ENCODE results near the gene LUZP4. TPM values are rescaled to one million over a fixed set of nuclear protein-coding genes. Genes with fewer than 3 reads are reported as not detected.
"Not testable (repeated sequence)": the region's sequence is repeated elsewhere in the genome, so short reads cannot be mapped to it uniquely, and the experiment has no call there.

The LUZP4 gene
- total and polyA plus RNA-seq, 9 donors, result not detected

- no CpG with 5 or more reads among the region's 1 CpG for WGBS (ENCODE audit: insufficient coverage)
- Histone ChIP-seq H3K27ac (ENCODE audit: low read length) (no peak overlapping the region), H3K27me3 (ENCODE audit: control insufficient read depth, insufficient read depth, low read length) (peaks cover 5% of the 10 kb centered on the region), H3K4me3 (ENCODE audit: low read length) (no peak overlapping the region), H3K9me3 (replicated peaks; ENCODE audit: control insufficient read depth, low read depth, low read length) (no peaks in the 10 kb centered on the region), H3K4me1 (ENCODE audit: control insufficient read depth, insufficient read depth, low read length) (no peaks in the 10 kb centered on the region), H3K36me3 (ENCODE audit: control insufficient read depth, insufficient read depth, low read length) (no peaks in the 10 kb centered on the region)
- no peak for DNase-seq
Observed at GRCh38 chrX:115269051-115269683, 20.3 kb upstream of the LUZP4 start.

GRCh38 chrX:115284877-115285276 lies 4.6 kb upstream of the LUZP4 start:
- H3K27me3 ChIP-seq (ENCODE audit: control insufficient read depth, insufficient read depth, low read length), result peaks cover 20% of the 10 kb centered on the region
- peak; percentile 1 for DNase-seq
- H3K4me3 ChIP-seq (ENCODE audit: low read length), result no peak overlapping the region
- H3K9me3 ChIP-seq (replicated peaks; ENCODE audit: control insufficient read depth, low read depth, low read length), result peaks cover 4% of the 10 kb centered on the region
- no peaks in the 10 kb centered on the region for H3K4me1 ChIP-seq (ENCODE audit: control insufficient read depth, insufficient read depth, low read length)
- no CpG with 5 or more reads among the region's 4 CpGs for WGBS (ENCODE audit: insufficient coverage)
- no peaks in the 10 kb centered on the region for H3K36me3 ChIP-seq (ENCODE audit: control insufficient read depth, insufficient read depth, low read length)
- no peak overlapping the region for H3K27ac ChIP-seq (ENCODE audit: low read length)

GRCh38 chrX:115297189-115297588 lies 7.7 kb downstream of the LUZP4 start:
- no peaks in the 10 kb centered on the region for H3K36me3 ChIP-seq (ENCODE audit: control insufficient read depth, insufficient read depth, low read length)
- H3K4me1 ChIP-seq (ENCODE audit: control insufficient read depth, insufficient read depth, low read length), result no peaks in the 10 kb centered on the region
- WGBS (ENCODE audit: insufficient coverage), result no CpG with 5 or more reads among the region's 1 CpG
- H3K9me3 ChIP-seq (replicated peaks; ENCODE audit: control insufficient read depth, low read depth, low read length), result no peaks in the 10 kb centered on the region
- no peak for DNase-seq
- no peak overlapping the region for H3K27ac ChIP-seq (ENCODE audit: low read length)
- peaks cover 29% of the 10 kb centered on the region for H3K27me3 ChIP-seq (ENCODE audit: control insufficient read depth, insufficient read depth, low read length)
- H3K4me3 ChIP-seq (ENCODE audit: low read length), result no peak overlapping the region

- no CpG with 5 or more reads among the region's 1 CpG for WGBS (ENCODE audit: insufficient coverage)
- no peak overlapping the region for H3K27ac ChIP-seq (ENCODE audit: low read length)
- H3K27me3 ChIP-seq (ENCODE audit: control insufficient read depth, insufficient read depth, low read length), result peaks cover 18% of the 10 kb centered on the region
- DNase-seq, result no peak
- no peaks in the 10 kb centered on the region for H3K4me1 ChIP-seq (ENCODE audit: control insufficient read depth, insufficient read depth, low read length)
- H3K36me3 ChIP-seq (ENCODE audit: control insufficient read depth, insufficient read depth, low read length), result no peaks in the 10 kb centered on the region
- H3K9me3 ChIP-seq (replicated peaks; ENCODE audit: control insufficient read depth, low read depth, low read length), result no peaks in the 10 kb centered on the region
- no peak overlapping the region for H3K4me3 ChIP-seq (ENCODE audit: low read length)
Observed at GRCh38 chrX:115311139-115311538, 21.6 kb downstream of the LUZP4 start.

- no peaks in the 10 kb centered on the region for H3K9me3 ChIP-seq (replicated peaks; ENCODE audit: control insufficient read depth, low read depth, low read length)
- H3K4me3 ChIP-seq (ENCODE audit: low read length), result no peak overlapping the region
- WGBS (ENCODE audit: insufficient coverage), result 15% methylated on average over 18 of the region's 19 CpGs
- no peaks in the 10 kb centered on the region for H3K36me3 ChIP-seq (ENCODE audit: control insufficient read depth, insufficient read depth, low read length)
- no peak overlapping the region for H3K27ac ChIP-seq (ENCODE audit: low read length)
- no peak for DNase-seq
- no peaks in the 10 kb centered on the region for H3K4me1 ChIP-seq (ENCODE audit: control insufficient read depth, insufficient read depth, low read length)
- H3K27me3 ChIP-seq (ENCODE audit: control insufficient read depth, insufficient read depth, low read length), result peaks cover 14% of the 10 kb centered on the region
Observed at GRCh38 chrX:115311601-115312001, 22.1 kb downstream of the LUZP4 start.

- 55% methylated on average over 2 of the region's 5 CpGs for WGBS (ENCODE audit: insufficient coverage)
- H3K4me3 ChIP-seq (ENCODE audit: low read length), result no peak overlapping the region
- H3K27ac ChIP-seq (ENCODE audit: low read length), result no peak overlapping the region
- H3K27me3 ChIP-seq (ENCODE audit: control insufficient read depth, insufficient read depth, low read length), result peaks cover 12% of the 10 kb centered on the region
- DNase-seq, result no peak
- H3K9me3 ChIP-seq (replicated peaks; ENCODE audit: control insufficient read depth, low read depth, low read length), result no peaks in the 10 kb centered on the region
- no peaks in the 10 kb centered on the region for H3K4me1 ChIP-seq (ENCODE audit: control insufficient read depth, insufficient read depth, low read length)
- H3K36me3 ChIP-seq (ENCODE audit: control insufficient read depth, insufficient read depth, low read length), result no peaks in the 10 kb centered on the region
Observed at GRCh38 chrX:115318139-115318538, 28.6 kb downstream of the LUZP4 start.

GRCh38 chrX:115322375-115322774 lies 32.9 kb downstream of the LUZP4 start:
- Histone ChIP-seq H3K4me1 (ENCODE audit: control insufficient read depth, insufficient read depth, low read length) (peaks cover 2% of the 10 kb centered on the region), H3K9me3 (replicated peaks; ENCODE audit: control insufficient read depth, low read depth, low read length) (no peaks in the 10 kb centered on the region), H3K4me3 (ENCODE audit: low read length) (no peak overlapping the region), H3K36me3 (ENCODE audit: control insufficient read depth, insufficient read depth, low read length) (no peaks in the 10 kb centered on the region), H3K27me3 (ENCODE audit: control insufficient read depth, insufficient read depth, low read length) (peaks cover 19% of the 10 kb centered on the region), H3K27ac (ENCODE audit: low read length) (no peak overlapping the region)
- DNase-seq, result no peak

- peak; percentile 65 for DNase-seq
- H3K4me1 ChIP-seq (ENCODE audit: control insufficient read depth, insufficient read depth, low read length), result peaks cover 2% of the 10 kb centered on the region
- WGBS (ENCODE audit: insufficient coverage), result no CpG with 5 or more reads among the region's 3 CpGs
- no peak overlapping the region for H3K27ac ChIP-seq (ENCODE audit: low read length)
- no peaks in the 10 kb centered on the region for H3K9me3 ChIP-seq (replicated peaks; ENCODE audit: control insufficient read depth, low read depth, low read length)
- H3K27me3 ChIP-seq (ENCODE audit: control insufficient read depth, insufficient read depth, low read length), result peaks cover 19% of the 10 kb centered on the region
- no peaks in the 10 kb centered on the region for H3K36me3 ChIP-seq (ENCODE audit: control insufficient read depth, insufficient read depth, low read length)
- no peak overlapping the region for H3K4me3 ChIP-seq (ENCODE audit: low read length)
Observed at GRCh38 chrX:115324194-115324593, 34.7 kb downstream of the LUZP4 start.

GRCh38 chrX:115329282-115329681 lies 39.8 kb downstream of the LUZP4 start:
- 35% methylated on average over 2 of the region's 4 CpGs for WGBS (ENCODE audit: insufficient coverage)
- not testable (repeated sequence) for H3K4me3 ChIP-seq (ENCODE audit: low read length); H3K36me3 ChIP-seq (ENCODE audit: control insufficient read depth, insufficient read depth, low read length); DNase-seq; H3K4me1 ChIP-seq (ENCODE audit: control insufficient read depth, insufficient read depth, low read length); H3K9me3 ChIP-seq (replicated peaks; ENCODE audit: control insufficient read depth, low read depth, low read length); H3K27ac ChIP-seq (ENCODE audit: low read length)
- H3K27me3 ChIP-seq (ENCODE audit: control insufficient read depth, insufficient read depth, low read length), result peaks cover 17% of the 10 kb centered on the region

GRCh38 chrX:115330498-115331168 lies 41.1 kb downstream of the LUZP4 start:
- peak; percentile 88 for DNase-seq
- 10% methylated on average over 9 of the region's 18 CpGs for WGBS (ENCODE audit: insufficient coverage)
- H3K27ac ChIP-seq (ENCODE audit: low read length), result no peak overlapping the region
- no peaks in the 10 kb centered on the region for H3K36me3 ChIP-seq (ENCODE audit: control insufficient read depth, insufficient read depth, low read length)
- no peaks in the 10 kb centered on the region for H3K9me3 ChIP-seq (replicated peaks; ENCODE audit: control insufficient read depth, low read depth, low read length)
- H3K27me3 ChIP-seq (ENCODE audit: control insufficient read depth, insufficient read depth, low read length), result peaks cover 18% of the 10 kb centered on the region
- H3K4me1 ChIP-seq (ENCODE audit: control insufficient read depth, insufficient read depth, low read length), result peaks cover 2% of the 10 kb centered on the region
- H3K4me3 ChIP-seq (ENCODE audit: low read length), result no peak overlapping the region
